Heart right ventricle (tissue), 16 donors: ENCODE measurements around the gene STXBP5. TPM values are rescaled to one million over a fixed set of nuclear protein-coding genes. Genes with fewer than 3 reads are reported as not detected.

ENCODE experiments used
- ATAC-seq, 8 donors: fragments of 200-7000 bp; cut with Tn5 transposase; one replicate each; pipeline ENCODE4 v1.9.1; 2020; ENCODE audit warnings: mild to moderate bottlenecking in 8 of 8, moderate library complexity in 8 of 8, moderate number of reproducible peaks in 1 of 8
- DNase-seq, 2 donors: peaks; one replicate each; pipeline ENCODE4 v3.0.0-alpha.2; 2020
- H3K27ac ChIP-seq, 10 donors: fragments of 200-600 bp; sonication (generic) in 2 of 10; one replicate each; pipeline versions ENCODE4 v1.5.0 to v1.8.0; 2020 to 2022; ENCODE audit warnings: mild to moderate bottlenecking in 3 of 10
- H3K27me3 ChIP-seq, 7 donors: fragments of 200-600 bp; one replicate each; pipeline ENCODE4 v1.8.0; 2021 to 2022; ENCODE audit warnings: mild to moderate bottlenecking in 2 of 7
- H3K36me3 ChIP-seq, 9 donors: fragments of 200-600 bp; sonication (generic) in 1 of 9; one replicate each; pipeline versions ENCODE4 v1.5.0 to v1.8.0; 2020 to 2022; ENCODE audit warnings: mild to moderate bottlenecking in 2 of 9
- H3K4me1 ChIP-seq, 9 donors: fragments of 200-600 bp; sonication (generic) in 1 of 9; one replicate each; pipeline versions ENCODE4 v1.5.0 to v1.8.0; 2020 to 2022; ENCODE audit warnings: mild to moderate bottlenecking in 4 of 9
- H3K4me3 ChIP-seq, 10 donors: fragments of 200-600 bp; sonication (generic) in 2 of 10; one replicate each; pipeline versions ENCODE4 v1.5.0 to v1.8.0; 2020 to 2022; ENCODE audit warnings: mild to moderate bottlenecking in 7 of 10, moderate library complexity in 2 of 10
- H3K9me3 ChIP-seq, 11 donors: fragments of 200-600 bp in 10 of 11; sonication (generic) in 2 of 11; one replicate each; pipeline versions ENCODE4 v1.5.0 to v1.8.0; 2013 to 2022; ENCODE audit warnings: mild to moderate bottlenecking in 2 of 11, control low read depth in 1 of 11, moderate library complexity in 1 of 11
- WGBS, 2 donors: extraction: QIAGEN DNeasy Blood & Tissue Kit; methylation state at CpG; one replicate each; pipeline ENCODE4 v1.1.7; 2013; ENCODE audit warnings: inconsistent platforms in 1 of 2; 5-methylcytosine and 5-hydroxymethylcytosine counted together
- intact Hi-C, 10 donors: fragments of 100-400 bp; cut with DNase I; formaldehyde crosslinking; loops; one replicate each; pipeline versions ENCODE4 v1.11.1 to v1.14.2; 2022
- polyA plus RNA-seq, 2 donors: library from polyadenylated mRNA; stranded (reverse); fragments of 200-250 nt; gene quantifications; one replicate each; pipeline ENCODE4 v1.2.3, GENCODE V29; 2013
- total RNA-seq, 10 donors: library from RNA; stranded (reverse); fragmentation: NEBNext Ultra II Directional in 3 of 10; extraction: Animal tissue kit (Norgen Biotek cat#: 25700) in 3 of 10; gene quantifications; one replicate each; pipeline versions ENCODE4 v1.2.1 to v1.2.4, GENCODE V29; 2021 to 2023
- TF ChIP-seq, protein P1 (sequence below), 9 donors: fragments of 200-600 bp; sonication (generic) in 2 of 9; IDR thresholded peaks; one replicate each; pipeline versions ENCODE4 v1.5.0 to v1.8.0; 2021 to 2022; ENCODE audit warnings: antibody characterized with exemption in 9 of 9, mild to moderate bottlenecking in 5 of 9, moderate library complexity in 1 of 9
- donor health status: Arrhythmogenic right ventricular cardiomyopathy.
- donor health status: ischemic (EF 13 %, LVEDD 7.1; RV severe dilation, severe dysfunction).
- donor health status: healthy with polysubstance abuse.
- donor health status: DM: no; HTN: yes; CAD: no.
- donor health status: DM: no; HTN: no; CAD: no.
- donor health status: ischemic (EF 25% LVEDD 6.9; RV normal size, moderate dysfunction).
- donor health status: ischemic (EF 25% LVEDD 5.7; RV mildly dilated, moderate dysfunction).
- donor health status: healthy.
- donor health status: DM: yes; HTN: yes; CAD: no.
- donor health status: Ischemic cardiomyopathy.
- donor health status: ischemic (EF 35%, LVEDD 5.7; RV mildly dilated, moderate dysfunction).
- donor health status: nonischemic (EF 11% LVEDD 7.7; RV severe dilation, severe dysfunction).
- donor health status: DM: yes; HTN: yes; CAD: no.
- donor health status: PGD.
- donor health status: ischemic (EF 29% LVEDD 5.4; RV normal size, mild dysfunction).
- donor health status: nonischemic (EF 23%, LVEDD 6.1; RV moderate dilation, normal function).

Gene STXBP5
- total and polyA plus RNA-seq, 12 donors: 2.8 to 23.2 (median 13.4) TPM

DNA sequence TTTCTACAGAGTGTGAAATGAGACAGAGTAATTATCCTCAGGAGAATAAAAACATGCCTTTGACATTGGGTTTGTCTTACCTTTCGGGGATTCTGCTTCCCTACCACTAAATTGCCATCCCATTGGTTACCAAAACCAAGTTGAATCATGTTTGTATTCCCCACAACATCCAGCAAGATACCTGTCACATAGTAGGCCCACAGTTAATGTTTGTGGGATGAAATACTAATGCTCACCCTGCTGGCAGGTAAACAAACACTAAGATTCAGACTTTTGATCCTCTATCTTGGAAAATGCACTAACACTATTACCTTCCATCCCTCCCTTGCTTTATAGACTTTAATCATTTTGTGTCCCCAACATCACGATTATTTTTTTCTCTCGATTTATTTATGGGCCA is 8.2 kb upstream of the STXBP5 start:
- DNase-seq (no peak), ATAC-seq (no peak)
- Histone ChIP-seq H3K36me3 (no peaks in the 10 kb centered on the region), H3K27ac (peak overlapping the region in 1 of 10 donors; percentile 67), H3K9me3 (no peaks in the 10 kb centered on the region), H3K27me3 (no peaks in the 10 kb centered on the region), H3K4me3 (no peak overlapping the region), H3K4me1 (peaks cover 0 to 10% (median 0%) of the 10 kb centered on the region in 9 donors)
- 86 to 88% methylated on average over 3 of the region's 3 CpGs for WGBS, 2 donors
- intact Hi-C loops: no loop called here
- TF ChIP-seq, protein P1, sequence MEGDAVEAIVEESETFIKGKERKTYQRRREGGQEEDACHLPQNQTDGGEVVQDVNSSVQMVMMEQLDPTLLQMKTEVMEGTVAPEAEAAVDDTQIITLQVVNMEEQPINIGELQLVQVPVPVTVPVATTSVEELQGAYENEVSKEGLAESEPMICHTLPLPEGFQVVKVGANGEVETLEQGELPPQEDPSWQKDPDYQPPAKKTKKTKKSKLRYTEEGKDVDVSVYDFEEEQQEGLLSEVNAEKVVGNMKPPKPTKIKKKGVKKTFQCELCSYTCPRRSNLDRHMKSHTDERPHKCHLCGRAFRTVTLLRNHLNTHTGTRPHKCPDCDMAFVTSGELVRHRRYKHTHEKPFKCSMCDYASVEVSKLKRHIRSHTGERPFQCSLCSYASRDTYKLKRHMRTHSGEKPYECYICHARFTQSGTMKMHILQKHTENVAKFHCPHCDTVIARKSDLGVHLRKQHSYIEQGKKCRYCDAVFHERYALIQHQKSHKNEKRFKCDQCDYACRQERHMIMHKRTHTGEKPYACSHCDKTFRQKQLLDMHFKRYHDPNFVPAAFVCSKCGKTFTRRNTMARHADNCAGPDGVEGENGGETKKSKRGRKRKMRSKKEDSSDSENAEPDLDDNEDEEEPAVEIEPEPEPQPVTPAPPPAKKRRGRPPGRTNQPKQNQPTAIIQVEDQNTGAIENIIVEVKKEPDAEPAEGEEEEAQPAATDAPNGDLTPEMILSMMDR (IDR thresholded peaks at IDR 0.05): no peak

DNA sequence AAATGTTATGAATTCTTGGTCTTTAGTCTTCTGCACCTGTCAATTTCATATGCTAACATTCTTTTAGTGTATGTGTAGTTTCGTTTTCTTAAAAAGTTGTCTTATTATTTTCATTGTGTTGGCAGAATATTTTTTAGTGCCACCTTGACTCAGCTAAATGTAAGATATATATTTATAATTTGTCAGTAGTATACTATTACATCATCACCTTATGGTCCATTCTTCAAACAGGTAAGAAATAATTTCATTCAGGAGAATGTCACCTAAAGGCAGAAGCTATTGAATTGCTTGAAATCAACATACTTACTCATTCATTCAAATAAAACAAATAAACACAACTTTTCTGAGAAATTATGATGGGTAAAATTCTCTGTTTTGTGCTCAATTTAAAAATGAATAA is 3.5 kb upstream of the STXBP5 start:
- no peak overlapping the region for H3K4me3 ChIP-seq
- intact Hi-C loops: loop anchor here in 5 of 10 donors (5.0 to 10.0 kb wide), 6 partner anchors 68 to 1386 kb away; partner anchors contain the start of genes FBXO30 (in 1 of the 5) and RAB32 (in 1 of the 5)
- H3K27me3 ChIP-seq: no peaks in the 10 kb centered on the region
- no peak overlapping the region for H3K27ac ChIP-seq
- DNase-seq (no peak), ATAC-seq (no peak)
- no peaks in the 10 kb centered on the region for H3K36me3 ChIP-seq
- 93 to 100% methylated on average over 1 of the region's 1 CpG for WGBS, 2 donors
- TF ChIP-seq, protein P1 (IDR thresholded peaks at IDR 0.05): no peak
- H3K9me3 ChIP-seq: no peaks in the 10 kb centered on the region
- H3K4me1 ChIP-seq: peaks cover 0 to 17% (median 7%) of the 10 kb centered on the region in 9 donors

DNA sequence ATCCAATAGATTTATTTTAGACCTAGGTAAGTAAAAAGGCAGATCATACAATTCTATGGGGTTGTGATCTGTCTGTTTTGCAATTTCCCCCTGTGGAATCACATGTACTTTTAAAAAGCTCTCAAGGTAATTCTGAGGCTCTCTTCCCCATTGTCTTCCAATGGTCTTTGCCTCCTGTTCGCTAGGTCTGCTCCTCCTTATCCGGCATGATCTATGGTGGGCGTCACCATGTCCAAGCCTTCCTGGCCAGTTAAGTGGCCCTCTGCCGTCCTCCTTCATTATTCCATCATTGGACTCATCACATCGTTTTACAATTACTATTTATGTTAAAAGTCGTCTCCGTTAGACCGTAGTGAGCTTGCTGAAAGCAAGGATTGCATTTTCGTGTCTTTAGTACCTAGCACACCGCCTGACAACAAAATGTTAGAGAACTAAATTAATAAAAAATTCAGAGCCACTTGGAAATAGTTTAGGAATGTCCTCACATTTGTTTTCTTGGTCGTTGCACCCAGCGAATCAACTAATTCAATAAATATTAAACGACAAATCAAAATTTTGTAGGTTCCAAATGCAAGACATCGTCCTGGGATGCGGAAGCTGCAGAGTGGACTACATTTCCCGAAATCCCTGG is 2.2 kb upstream of the STXBP5 start:
- intact Hi-C loops: loop anchor here in 5 of 10 donors (2.0 to 10.0 kb wide), 7 partner anchors 70 to 1387 kb away; partner anchors contain the start of genes FBXO30 (in 1 of the 5) and RAB32 (in 1 of the 5)
- no peak for DNase-seq
- Histone ChIP-seq H3K27me3 (no peaks in the 10 kb centered on the region), H3K36me3 (no peaks in the 10 kb centered on the region), H3K9me3 (no peaks in the 10 kb centered on the region), H3K4me3 (peak overlapping the region; percentile 36 to 92 (median 83)), H3K4me1 (peaks cover 0 to 30% (median 19%) of the 10 kb centered on the region in 9 donors), H3K27ac (peak overlapping the region in 8 of 10 donors; percentile 33 to 97 (median 93))
- 12 to 14% methylated on average over 16 of the region's 16 CpGs for WGBS, 2 donors
- TF ChIP-seq, protein P1 (IDR thresholded peaks at IDR 0.05): no peak
- ATAC-seq: peak in 1 of 8 donors; percentile 16

DNA sequence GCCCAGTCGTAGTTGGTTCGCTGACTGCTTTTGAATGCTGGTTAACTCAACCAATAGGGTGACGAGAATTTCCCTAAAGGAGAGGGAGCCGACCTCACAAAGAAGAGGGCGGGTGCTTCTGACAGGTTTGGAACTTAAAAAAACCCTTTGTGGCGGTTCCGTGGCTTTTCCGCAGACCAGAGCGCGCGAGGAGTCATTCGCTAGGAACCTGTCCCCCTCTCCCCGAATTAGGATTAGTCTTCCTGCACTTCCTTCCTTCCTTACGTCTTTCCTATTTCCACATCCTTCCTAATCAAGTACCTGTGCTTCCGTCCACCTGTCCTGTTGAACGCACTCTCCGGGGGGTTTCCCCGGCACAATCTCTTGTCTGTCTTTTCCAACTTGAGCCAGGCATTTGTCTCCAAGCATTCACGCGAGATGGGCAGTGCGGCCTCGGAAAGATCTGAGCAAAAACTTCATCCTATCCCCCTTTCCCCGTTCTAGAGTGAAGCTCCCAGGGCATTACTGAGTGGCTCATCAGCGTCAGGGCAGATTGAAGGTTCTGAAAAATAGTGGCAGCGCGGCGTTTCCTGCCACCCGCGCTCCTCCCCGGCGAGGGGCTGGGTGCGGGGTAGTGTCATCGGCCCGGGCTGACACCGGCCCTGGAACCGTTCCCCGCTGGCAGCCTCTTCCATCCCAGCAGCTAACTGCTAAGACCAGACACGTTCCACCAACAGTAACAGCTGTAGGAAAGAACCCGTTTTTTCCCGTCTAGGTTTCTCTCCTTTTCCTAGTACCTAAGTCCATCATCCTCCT is 1.5 kb upstream of the STXBP5 start:
- Histone ChIP-seq H3K4me1 (peaks cover 0 to 35% (median 25%) of the 10 kb centered on the region in 9 donors), H3K9me3 (no peaks in the 10 kb centered on the region), H3K36me3 (no peaks in the 10 kb centered on the region), H3K27ac (peak overlapping the region; percentile 87 to 97 (median 94)), H3K4me3 (peak overlapping the region; percentile 36 to 92 (median 83)), H3K27me3 (no peaks in the 10 kb centered on the region)
- intact Hi-C loops: loop anchor here in 5 of 10 donors (2.0 to 10.0 kb wide), 7 partner anchors 70 to 1388 kb away; partner anchors contain the start of genes FBXO30 (in 1 of the 5) and RAB32 (in 1 of the 5)
- ATAC-seq: peak; percentile 93 to 98 (median 95)
- whole genome bisulfite sequencing, 2 donors: 0% methylated on average over 40 of the region's 40 CpGs
- DNase-seq: peak; percentile 53 to 94
- TF ChIP-seq, protein P1 (IDR thresholded peaks at IDR 0.05): no peak
